ENCODE data around the gene PTPN23. TPM values are rescaled to one million over a fixed set of nuclear protein-coding genes. Genes with fewer than 3 reads are reported as not detected.
A peak's percentile ranks its signal among the peaks of the same experiment; 100 is the strongest.

The PTPN23 gene
- total and polyA plus RNA-seq, 2 of the 13 experiments (the other 11 are each of a cell fraction or from before 2014, with no cell fraction given): 2.3 to 3.7 TPM

DNA sequence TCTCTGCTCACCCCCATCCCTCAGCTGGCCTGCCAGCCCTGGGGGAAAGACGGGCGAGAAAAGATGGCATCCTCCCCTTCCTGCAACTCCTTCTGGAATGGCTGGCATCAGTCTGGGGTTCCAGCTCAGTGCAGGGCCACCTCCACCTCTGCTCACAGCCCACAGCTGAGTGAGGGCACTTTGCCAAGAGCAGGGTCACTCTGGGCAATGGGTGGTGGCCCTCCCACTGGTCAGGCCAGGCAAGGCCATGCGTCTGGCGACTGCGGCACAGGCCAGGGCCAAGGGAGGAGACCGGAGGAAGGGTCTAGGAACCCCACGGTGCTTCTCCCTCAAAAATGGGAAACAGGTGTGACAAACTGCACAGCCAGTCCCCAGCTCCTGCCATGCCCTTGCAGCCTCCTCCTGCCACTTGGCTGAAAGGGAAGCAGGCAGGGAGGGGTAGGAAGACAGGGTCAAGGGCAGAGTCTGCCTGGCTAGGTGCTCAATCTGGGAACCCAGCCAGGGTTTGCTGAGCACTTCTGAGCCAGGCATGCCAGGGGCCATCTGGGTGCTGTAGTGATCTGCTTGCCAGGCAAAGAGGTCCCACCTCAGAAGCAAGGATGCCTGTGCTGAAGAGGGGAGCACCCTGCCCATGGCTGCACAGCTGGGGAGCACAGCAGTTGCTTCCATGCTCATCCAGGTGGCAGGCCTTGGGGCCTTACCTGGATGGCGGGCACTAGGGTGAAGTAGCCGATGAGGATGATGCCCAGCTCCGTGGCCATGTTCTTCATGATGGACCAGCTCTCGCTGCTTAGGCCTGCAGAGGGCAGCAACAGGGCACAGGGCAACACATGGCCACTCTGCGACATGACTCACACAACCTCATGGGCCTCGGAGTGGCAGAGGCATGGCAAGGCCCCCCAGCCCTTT is 41.2 kb downstream of the PTPN23 start:
- Histone ChIP-seq H3K27ac (ENCODE audit: extremely low read length, insufficient read depth, low read length) (no peak overlapping the region), H3K4me2 (ENCODE audit: low read depth, low read length) (no peak overlapping the region), H4K20me1 (ENCODE audit: insufficient read depth, low read length) (peaks cover 4% of the 10 kb centered on the region; the same call in 1 of the 2 replicates), H3K79me2 (ENCODE audit: insufficient read depth, low read length) (peaks cover 5% of the 10 kb centered on the region), H3K27me3 (ENCODE audit: control insufficient read depth in 1 of 2, insufficient read depth in 2 of 2, low read length in 2 of 2) (no peaks in the 10 kb centered on the region), H3K4me3 (replicated peaks in 1 of 3; ENCODE audit: insufficient read depth in 1 of 3, low read depth in 2 of 3, low read length in 3 of 3) (no peak overlapping the region), H3K9me3 (ENCODE audit: low read length) (no peaks in the 10 kb centered on the region), H2AFZ (ENCODE audit: low read length) (no peak overlapping the region), H3K9ac (ENCODE audit: insufficient read depth, low read depth, low read length) (no peak overlapping the region), H3K36me3 (replicated peaks in 1 of 2; ENCODE audit: control insufficient read depth in 1 of 2, insufficient read depth in 2 of 2, low read length in 2 of 2) (peaks cover 17 to 30% of the 10 kb centered on the region in 2 experiments), H3K4me1 (ENCODE audit: insufficient read depth, low read length) (peaks cover 52% of the 10 kb centered on the region)
- DNase-seq (ENCODE audit: low spot score) (no peak), ATAC-seq (no peak), FAIRE-seq (no peak)
- no TSS peak for BruUV-seq (replicated peaks)
- ChIA-PET POLR2A (interaction anchor here (1.2 to 1.9 kb wide), 2 partner anchors 22 to 53 kb away, joined by 7 to 17 read pairs; partner anchors contain the start of gene SCAP), CTCF (ENCODE audit: low intra/inter-chr PET ratio, low total read pairs) (interaction anchor here (1.2 to 4.1 kb wide), 4 partner anchors 54 to 367 kb away, joined by 3 to 36 read pairs (median 10); partner anchors contain the start of genes ELP6 and SCAP)
- intact Hi-C loops (cut with micrococcal nuclease; ENCODE audit: unreplicated experiment) (loop anchor here (1.0 to 2.0 kb wide), 3 partner anchors 53 to 367 kb away; partner anchors contain the start of genes ELP6 and SCAP), in situ Hi-C loops (cut with HindIII; ENCODE audit: extremely low pct_ligation_motif_present, low pct_unique_long_range_greater_than_20kb) (loop anchor here (5.0 to 10.0 kb wide), 3 partner anchors 55 to 363 kb away; partner anchors contain the start of genes ELP6, SCAP and SMARCC1)
- 91% methylated on average over 10 of the region's 13 CpGs for WGBS (ENCODE audit: low lambda C conversion rate)
- TF ChIP-seq, protein P1, sequence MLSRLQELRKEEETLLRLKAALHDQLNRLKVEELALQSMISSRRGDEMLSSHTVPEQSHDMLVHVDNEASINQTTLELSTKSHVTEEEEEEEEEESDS (CRISPR knock-in tag; IDR thresholded peaks at IDR 0.05; ENCODE audit: borderline replicate concordance): no peak
- TF ChIP-seq ESRRA (CRISPR knock-in tag; IDR thresholded peaks at IDR 0.05; ENCODE audit: low read depth) (no peak), AGO1 (IDR thresholded peaks at IDR 0.05; ENCODE audit: low read depth, low read length, poor library complexity, severe bottlenecking) (peak; percentile 58), MYNN (CRISPR knock-in tag; IDR thresholded peaks at IDR 0.05; ENCODE audit: low read depth) (no peak), ZNF788 (CRISPR knock-in tag; IDR thresholded peaks at IDR 0.05; ENCODE audit: borderline replicate concordance) (no peak), ZNF263 (CRISPR knock-in tag; IDR thresholded peaks at IDR 0.05) (peak; percentile 81), SMAD9 (CRISPR knock-in tag; IDR thresholded peaks at IDR 0.05) (no peak), HNRNPL (IDR thresholded peaks at IDR 0.05; ENCODE audit: low read depth, low read length) (peak; percentile 83; the same call in 1 of the 2 replicates), ZSCAN20 (CRISPR knock-in tag; IDR thresholded peaks at IDR 0.05; ENCODE audit: borderline replicate concordance) (no peak), MYC (CRISPR knock-in tag; IDR thresholded peaks at IDR 0.05; ENCODE audit: borderline replicate concordance) (peak; percentile 70; the same call in 1 of the 2 replicates), MAZ (IDR thresholded peaks at IDR 0.05; ENCODE audit: borderline replicate concordance, low read depth, low read length) (no peak), MAZ (CRISPR knock-in tag; IDR thresholded peaks at IDR 0.05; ENCODE audit: low read depth) (no peak)
- TF ChIP-seq, protein P2, sequence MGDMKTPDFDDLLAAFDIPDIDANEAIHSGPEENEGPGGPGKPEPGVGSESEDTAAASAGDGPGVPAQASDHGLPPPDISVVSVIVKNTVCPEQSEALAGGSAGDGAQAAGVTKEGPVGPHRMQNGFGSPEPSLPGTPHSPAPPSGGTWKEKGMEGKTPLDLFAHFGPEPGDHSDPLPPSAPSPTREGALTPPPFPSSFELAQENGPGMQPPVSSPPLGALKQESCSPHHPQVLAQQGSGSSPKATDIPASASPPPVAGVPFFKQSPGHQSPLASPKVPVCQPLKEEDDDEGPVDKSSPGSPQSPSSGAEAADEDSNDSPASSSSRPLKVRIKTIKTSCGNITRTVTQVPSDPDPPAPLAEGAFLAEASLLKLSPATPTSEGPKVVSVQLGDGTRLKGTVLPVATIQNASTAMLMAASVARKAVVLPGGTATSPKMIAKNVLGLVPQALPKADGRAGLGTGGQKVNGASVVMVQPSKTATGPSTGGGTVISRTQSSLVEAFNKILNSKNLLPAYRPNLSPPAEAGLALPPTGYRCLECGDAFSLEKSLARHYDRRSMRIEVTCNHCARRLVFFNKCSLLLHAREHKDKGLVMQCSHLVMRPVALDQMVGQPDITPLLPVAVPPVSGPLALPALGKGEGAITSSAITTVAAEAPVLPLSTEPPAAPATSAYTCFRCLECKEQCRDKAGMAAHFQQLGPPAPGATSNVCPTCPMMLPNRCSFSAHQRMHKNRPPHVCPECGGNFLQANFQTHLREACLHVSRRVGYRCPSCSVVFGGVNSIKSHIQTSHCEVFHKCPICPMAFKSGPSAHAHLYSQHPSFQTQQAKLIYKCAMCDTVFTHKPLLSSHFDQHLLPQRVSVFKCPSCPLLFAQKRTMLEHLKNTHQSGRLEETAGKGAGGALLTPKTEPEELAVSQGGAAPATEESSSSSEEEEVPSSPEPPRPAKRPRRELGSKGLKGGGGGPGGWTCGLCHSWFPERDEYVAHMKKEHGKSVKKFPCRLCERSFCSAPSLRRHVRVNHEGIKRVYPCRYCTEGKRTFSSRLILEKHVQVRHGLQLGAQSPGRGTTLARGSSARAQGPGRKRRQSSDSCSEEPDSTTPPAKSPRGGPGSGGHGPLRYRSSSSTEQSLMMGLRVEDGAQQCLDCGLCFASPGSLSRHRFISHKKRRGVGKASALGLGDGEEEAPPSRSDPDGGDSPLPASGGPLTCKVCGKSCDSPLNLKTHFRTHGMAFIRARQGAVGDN (CRISPR knock-in tag; IDR thresholded peaks at IDR 0.05): peak; percentile 41
- TF ChIP-seq, protein P3, sequence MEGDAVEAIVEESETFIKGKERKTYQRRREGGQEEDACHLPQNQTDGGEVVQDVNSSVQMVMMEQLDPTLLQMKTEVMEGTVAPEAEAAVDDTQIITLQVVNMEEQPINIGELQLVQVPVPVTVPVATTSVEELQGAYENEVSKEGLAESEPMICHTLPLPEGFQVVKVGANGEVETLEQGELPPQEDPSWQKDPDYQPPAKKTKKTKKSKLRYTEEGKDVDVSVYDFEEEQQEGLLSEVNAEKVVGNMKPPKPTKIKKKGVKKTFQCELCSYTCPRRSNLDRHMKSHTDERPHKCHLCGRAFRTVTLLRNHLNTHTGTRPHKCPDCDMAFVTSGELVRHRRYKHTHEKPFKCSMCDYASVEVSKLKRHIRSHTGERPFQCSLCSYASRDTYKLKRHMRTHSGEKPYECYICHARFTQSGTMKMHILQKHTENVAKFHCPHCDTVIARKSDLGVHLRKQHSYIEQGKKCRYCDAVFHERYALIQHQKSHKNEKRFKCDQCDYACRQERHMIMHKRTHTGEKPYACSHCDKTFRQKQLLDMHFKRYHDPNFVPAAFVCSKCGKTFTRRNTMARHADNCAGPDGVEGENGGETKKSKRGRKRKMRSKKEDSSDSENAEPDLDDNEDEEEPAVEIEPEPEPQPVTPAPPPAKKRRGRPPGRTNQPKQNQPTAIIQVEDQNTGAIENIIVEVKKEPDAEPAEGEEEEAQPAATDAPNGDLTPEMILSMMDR (CRISPR knock-in tag; IDR thresholded peaks at IDR 0.05): peak; percentile 57

Data from HepG2 (cell line).